ENCODE data around the gene ATRNL1. TPM values are rescaled to one million over a fixed set of nuclear protein-coding genes. Genes with fewer than 3 reads are reported as not detected.

Gene ATRNL1
- polyA plus RNA-seq, 1 of the 3 experiments (the other 2 are of a cell fraction) = 0.67 TPM

DNA sequence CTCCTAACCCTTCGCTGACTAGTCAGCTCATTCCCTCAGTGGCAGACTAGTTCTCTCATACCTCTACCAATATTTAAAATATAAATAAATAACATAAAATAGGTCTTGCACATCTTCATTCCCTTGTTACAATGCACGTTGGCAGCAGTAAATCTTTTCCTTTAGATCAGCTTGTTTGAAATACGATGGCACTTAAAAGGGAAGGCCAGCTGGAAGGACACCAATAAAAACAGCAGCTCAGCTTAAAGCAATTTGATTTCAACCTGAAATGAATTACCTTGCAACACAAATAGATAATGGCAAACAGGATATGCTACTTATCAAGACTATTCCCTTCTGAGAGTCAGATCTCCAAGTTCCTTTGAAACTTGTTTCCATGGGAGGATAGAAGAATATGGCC is 858.1 kb downstream of the ATRNL1 start:
- WGBS (ENCODE audit: low lambda C conversion rate) = 40% methylated on average over 3 of the region's 3 CpGs

DNA sequence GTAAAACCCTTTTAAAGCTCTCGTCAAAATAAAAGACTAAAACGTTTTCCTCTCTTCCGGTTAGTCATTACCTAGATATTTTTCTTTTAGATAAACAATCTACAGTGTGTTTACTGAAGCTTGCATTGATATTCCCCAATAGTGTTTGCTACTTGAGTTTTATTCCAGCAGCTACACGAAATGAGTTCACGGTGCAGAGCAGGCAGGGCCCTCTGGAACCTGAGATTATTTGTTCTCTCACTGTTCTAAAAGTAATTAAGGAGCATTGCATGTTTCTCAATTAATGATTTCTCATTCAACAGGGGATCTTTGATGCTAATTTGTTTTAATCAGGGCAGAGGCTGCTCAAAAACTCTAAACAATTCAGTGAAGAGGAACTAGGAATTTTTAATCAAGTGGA is 860.1 kb downstream of the ATRNL1 start:
- no peak for TF ChIP-seq MXI1 (IDR thresholded peaks at IDR 0.05; ENCODE audit: low read depth, low read length)
- no peak for TF ChIP-seq EP300 (IDR thresholded peaks at IDR 0.05; ENCODE audit: borderline replicate concordance in 1 of 2, low read depth in 1 of 2, low read length in 1 of 2)
- TF ChIP-seq TAF1 (IDR thresholded peaks at IDR 0.05; ENCODE audit: borderline replicate concordance, low read depth, low read length) = no peak
- TF ChIP-seq, protein P1, sequence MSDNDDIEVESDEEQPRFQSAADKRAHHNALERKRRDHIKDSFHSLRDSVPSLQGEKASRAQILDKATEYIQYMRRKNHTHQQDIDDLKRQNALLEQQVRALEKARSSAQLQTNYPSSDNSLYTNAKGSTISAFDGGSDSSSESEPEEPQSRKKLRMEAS (IDR thresholded peaks at IDR 0.05; ENCODE audit: low read depth) = no peak
- no peak for TF ChIP-seq ELF1 (IDR thresholded peaks at IDR 0.05)
- TF ChIP-seq, protein P2, sequence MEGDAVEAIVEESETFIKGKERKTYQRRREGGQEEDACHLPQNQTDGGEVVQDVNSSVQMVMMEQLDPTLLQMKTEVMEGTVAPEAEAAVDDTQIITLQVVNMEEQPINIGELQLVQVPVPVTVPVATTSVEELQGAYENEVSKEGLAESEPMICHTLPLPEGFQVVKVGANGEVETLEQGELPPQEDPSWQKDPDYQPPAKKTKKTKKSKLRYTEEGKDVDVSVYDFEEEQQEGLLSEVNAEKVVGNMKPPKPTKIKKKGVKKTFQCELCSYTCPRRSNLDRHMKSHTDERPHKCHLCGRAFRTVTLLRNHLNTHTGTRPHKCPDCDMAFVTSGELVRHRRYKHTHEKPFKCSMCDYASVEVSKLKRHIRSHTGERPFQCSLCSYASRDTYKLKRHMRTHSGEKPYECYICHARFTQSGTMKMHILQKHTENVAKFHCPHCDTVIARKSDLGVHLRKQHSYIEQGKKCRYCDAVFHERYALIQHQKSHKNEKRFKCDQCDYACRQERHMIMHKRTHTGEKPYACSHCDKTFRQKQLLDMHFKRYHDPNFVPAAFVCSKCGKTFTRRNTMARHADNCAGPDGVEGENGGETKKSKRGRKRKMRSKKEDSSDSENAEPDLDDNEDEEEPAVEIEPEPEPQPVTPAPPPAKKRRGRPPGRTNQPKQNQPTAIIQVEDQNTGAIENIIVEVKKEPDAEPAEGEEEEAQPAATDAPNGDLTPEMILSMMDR (IDR thresholded peaks at IDR 0.05) = no peak
- TF ChIP-seq GABPA (IDR thresholded peaks at IDR 0.05; ENCODE audit: low read depth) = no peak
- TF ChIP-seq, protein P3, sequence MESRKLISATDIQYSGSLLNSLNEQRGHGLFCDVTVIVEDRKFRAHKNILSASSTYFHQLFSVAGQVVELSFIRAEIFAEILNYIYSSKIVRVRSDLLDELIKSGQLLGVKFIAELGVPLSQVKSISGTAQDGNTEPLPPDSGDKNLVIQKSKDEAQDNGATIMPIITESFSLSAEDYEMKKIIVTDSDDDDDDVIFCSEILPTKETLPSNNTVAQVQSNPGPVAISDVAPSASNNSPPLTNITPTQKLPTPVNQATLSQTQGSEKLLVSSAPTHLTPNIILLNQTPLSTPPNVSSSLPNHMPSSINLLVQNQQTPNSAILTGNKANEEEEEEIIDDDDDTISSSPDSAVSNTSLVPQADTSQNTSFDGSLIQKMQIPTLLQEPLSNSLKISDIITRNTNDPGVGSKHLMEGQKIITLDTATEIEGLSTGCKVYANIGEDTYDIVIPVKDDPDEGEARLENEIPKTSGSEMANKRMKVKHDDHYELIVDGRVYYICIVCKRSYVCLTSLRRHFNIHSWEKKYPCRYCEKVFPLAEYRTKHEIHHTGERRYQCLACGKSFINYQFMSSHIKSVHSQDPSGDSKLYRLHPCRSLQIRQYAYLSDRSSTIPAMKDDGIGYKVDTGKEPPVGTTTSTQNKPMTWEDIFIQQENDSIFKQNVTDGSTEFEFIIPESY (IDR thresholded peaks at IDR 0.05; ENCODE audit: borderline replicate concordance, low read depth) = no peak
- no peak for TF ChIP-seq YY1 (IDR thresholded peaks at IDR 0.05; ENCODE audit: low read depth)
- TF ChIP-seq, protein P4, sequence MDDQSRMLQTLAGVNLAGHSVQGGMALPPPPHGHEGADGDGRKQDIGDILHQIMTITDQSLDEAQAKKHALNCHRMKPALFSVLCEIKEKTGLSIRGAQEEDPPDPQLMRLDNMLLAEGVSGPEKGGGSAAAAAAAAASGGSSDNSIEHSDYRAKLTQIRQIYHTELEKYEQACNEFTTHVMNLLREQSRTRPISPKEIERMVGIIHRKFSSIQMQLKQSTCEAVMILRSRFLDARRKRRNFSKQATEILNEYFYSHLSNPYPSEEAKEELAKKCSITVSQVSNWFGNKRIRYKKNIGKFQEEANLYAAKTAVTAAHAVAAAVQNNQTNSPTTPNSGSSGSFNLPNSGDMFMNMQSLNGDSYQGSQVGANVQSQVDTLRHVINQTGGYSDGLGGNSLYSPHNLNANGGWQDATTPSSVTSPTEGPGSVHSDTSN (IDR thresholded peaks at IDR 0.05) = no peak
- no peak for TF ChIP-seq POLR2AphosphoS5 (IDR thresholded peaks at IDR 0.05; ENCODE audit: low read depth, low read length)
- TF ChIP-seq, protein P5, sequence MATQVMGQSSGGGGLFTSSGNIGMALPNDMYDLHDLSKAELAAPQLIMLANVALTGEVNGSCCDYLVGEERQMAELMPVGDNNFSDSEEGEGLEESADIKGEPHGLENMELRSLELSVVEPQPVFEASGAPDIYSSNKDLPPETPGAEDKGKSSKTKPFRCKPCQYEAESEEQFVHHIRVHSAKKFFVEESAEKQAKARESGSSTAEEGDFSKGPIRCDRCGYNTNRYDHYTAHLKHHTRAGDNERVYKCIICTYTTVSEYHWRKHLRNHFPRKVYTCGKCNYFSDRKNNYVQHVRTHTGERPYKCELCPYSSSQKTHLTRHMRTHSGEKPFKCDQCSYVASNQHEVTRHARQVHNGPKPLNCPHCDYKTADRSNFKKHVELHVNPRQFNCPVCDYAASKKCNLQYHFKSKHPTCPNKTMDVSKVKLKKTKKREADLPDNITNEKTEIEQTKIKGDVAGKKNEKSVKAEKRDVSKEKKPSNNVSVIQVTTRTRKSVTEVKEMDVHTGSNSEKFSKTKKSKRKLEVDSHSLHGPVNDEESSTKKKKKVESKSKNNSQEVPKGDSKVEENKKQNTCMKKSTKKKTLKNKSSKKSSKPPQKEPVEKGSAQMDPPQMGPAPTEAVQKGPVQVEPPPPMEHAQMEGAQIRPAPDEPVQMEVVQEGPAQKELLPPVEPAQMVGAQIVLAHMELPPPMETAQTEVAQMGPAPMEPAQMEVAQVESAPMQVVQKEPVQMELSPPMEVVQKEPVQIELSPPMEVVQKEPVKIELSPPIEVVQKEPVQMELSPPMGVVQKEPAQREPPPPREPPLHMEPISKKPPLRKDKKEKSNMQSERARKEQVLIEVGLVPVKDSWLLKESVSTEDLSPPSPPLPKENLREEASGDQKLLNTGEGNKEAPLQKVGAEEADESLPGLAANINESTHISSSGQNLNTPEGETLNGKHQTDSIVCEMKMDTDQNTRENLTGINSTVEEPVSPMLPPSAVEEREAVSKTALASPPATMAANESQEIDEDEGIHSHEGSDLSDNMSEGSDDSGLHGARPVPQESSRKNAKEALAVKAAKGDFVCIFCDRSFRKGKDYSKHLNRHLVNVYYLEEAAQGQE (IDR thresholded peaks at IDR 0.05; ENCODE audit: low read depth, low read length) = no peak
- TF ChIP-seq RAD21 (IDR thresholded peaks at IDR 0.05; ENCODE audit: low read length) = no peak
- no peak for TF ChIP-seq SIN3A (IDR thresholded peaks at IDR 0.05; ENCODE audit: borderline replicate concordance, low read depth, low read length)
- no peak for TF ChIP-seq SMC3 (IDR thresholded peaks at IDR 0.05; ENCODE audit: low read depth, low read length)
- TF ChIP-seq RFX5 (IDR thresholded peaks at IDR 0.05; ENCODE audit: low read length) = no peak
- Histone ChIP-seq H3K27ac (ENCODE audit: low read depth in 2 of 2, low read length in 1 of 2) (no peak overlapping the region), H3K4me2 (no peak overlapping the region), H3K9me2 (no peaks in the 10 kb centered on the region), H2AFZ (ENCODE audit: low read depth) (no peak overlapping the region), H3K4me3 (ENCODE audit: low read depth in 2 of 2, low read length in 1 of 2) (no peak overlapping the region), H4K20me1 (ENCODE audit: insufficient read depth) (no peaks in the 10 kb centered on the region), H3K27me3 (ENCODE audit: insufficient read depth) (no peaks in the 10 kb centered on the region), H3K36me3 (replicated peaks in 1 of 2; ENCODE audit: control insufficient read depth in 1 of 2, insufficient read depth in 2 of 2, low read length in 1 of 2) (no peaks in the 10 kb centered on the region), H3K79me2 (ENCODE audit: insufficient read depth) (no peaks in the 10 kb centered on the region), H3K9me3 (no peaks in the 10 kb centered on the region), H3F3A (replicated peaks; ENCODE audit: insufficient read depth) (peaks cover 5% of the 10 kb centered on the region), H3K9ac (no peak overlapping the region), H3K4me1 (ENCODE audit: control insufficient read depth in 1 of 2, insufficient read depth in 2 of 2, low read depth in 1 of 2, low read length in 1 of 2) (peaks cover 3 to 14% of the 10 kb centered on the region in 2 experiments; a peak in 3 of 4 replicates)
- CTCF ChIA-PET = interaction anchor here (1.0 kb wide), 1 partner anchor 335 kb away, joined by 3 read pairs; no protein-coding TSS in a partner anchor
- POLR2A ChIA-PET = no interaction called here
- no peak for DNase-seq
- 75% methylated on average over 5 of the region's 5 CpGs for WGBS (ENCODE audit: low lambda C conversion rate)

More for the DNA sequence above, 858.1 kb downstream of the ATRNL1 start:
- Histone ChIP-seq H3K27me3 (ENCODE audit: insufficient read depth) (no peaks in the 10 kb centered on the region), H4K20me1 (ENCODE audit: insufficient read depth) (no peaks in the 10 kb centered on the region), H3K27ac (ENCODE audit: low read depth in 2 of 2, low read length in 1 of 2) (no peak overlapping the region), H3K36me3 (replicated peaks in 1 of 2; ENCODE audit: control insufficient read depth in 1 of 2, insufficient read depth in 2 of 2, low read length in 1 of 2) (no peaks in the 10 kb centered on the region), H3K4me2 (no peak overlapping the region), H3K9me2 (no peaks in the 10 kb centered on the region), H3K4me3 (ENCODE audit: low read depth in 2 of 2, low read length in 1 of 2) (no peak overlapping the region), H3K9me3 (no peaks in the 10 kb centered on the region), H3K9ac (no peak overlapping the region), H3K79me2 (ENCODE audit: insufficient read depth) (no peaks in the 10 kb centered on the region), H3K4me1 (ENCODE audit: control insufficient read depth in 1 of 2, insufficient read depth in 2 of 2, low read depth in 1 of 2, low read length in 1 of 2) (peaks cover 0 to 25% of the 10 kb centered on the region in 2 experiments; a peak in 3 of 4 replicates), H2AFZ (ENCODE audit: low read depth) (no peak overlapping the region), H3F3A (replicated peaks; ENCODE audit: insufficient read depth) (peaks cover 5% of the 10 kb centered on the region)
- POLR2A ChIA-PET = no interaction called here
- CTCF ChIA-PET = interaction anchor here (0.7 kb wide), 1 partner anchor 67 kb away, joined by 3 read pairs; no protein-coding TSS in a partner anchor
- TF ChIP-seq, protein P1 (IDR thresholded peaks at IDR 0.05; ENCODE audit: low read depth) = no peak
- peak; percentile 24; the same call in 1 of the 2 replicates for TF ChIP-seq NFIC (IDR thresholded peaks at IDR 0.05; ENCODE audit: borderline replicate concordance)
- TF ChIP-seq EP300 (IDR thresholded peaks at IDR 0.05; ENCODE audit: borderline replicate concordance in 1 of 2, low read depth in 1 of 2, low read length in 1 of 2) = no peak
- DNase-seq = no peak
